Measurements from ENCODE around the gene MMEL1.
"Not testable (repeated sequence)": the region's sequence is repeated elsewhere in the genome, so short reads cannot be mapped to it uniquely, and the experiment has no call there.

Gene MMEL1

GRCh38 chr1:2627746-2628145, 5.1 kb downstream of the MMEL1 start:
- CTCF ChIA-PET, result no interaction called here
- Histone ChIP-seq H3K4me3 (ENCODE audit: low read depth, low read length) (no peak overlapping the region), H3K9me3 (ENCODE audit: control insufficient read depth, insufficient read depth, low read depth, low read length) (no peaks in the 10 kb centered on the region), H3K4me1 (ENCODE audit: control insufficient read depth, insufficient read depth, low read length) (no peaks in the 10 kb centered on the region), H3K27ac (ENCODE audit: extremely low read depth, low read depth, low read length) (no peak overlapping the region), H3K36me3 (ENCODE audit: control insufficient read depth in 2 of 2, insufficient read depth in 1 of 2, low read length in 2 of 2) (no peaks in the 10 kb centered on the region)
- no peak for TF ChIP-seq ZNF514 (tag by site-specific recombination; IDR thresholded peaks at IDR 0.05)
- TF ChIP-seq ZNF280D (tag by site-specific recombination; IDR thresholded peaks at IDR 0.05), result no peak
- TF ChIP-seq KLF9 (tag by site-specific recombination; IDR thresholded peaks at IDR 0.05; ENCODE audit: low read depth), result no peak
- TF ChIP-seq ZNF558 (tag by site-specific recombination; IDR thresholded peaks at IDR 0.05), result no peak
- TF ChIP-seq ZNF624 (tag by site-specific recombination; IDR thresholded peaks at IDR 0.05), result no peak
- TF ChIP-seq ELK4 (IDR thresholded peaks at IDR 0.05; ENCODE audit: borderline replicate concordance, low read depth, low read length), result no peak
- TF ChIP-seq ZNF18 (tag by site-specific recombination; IDR thresholded peaks at IDR 0.05), result no peak
- TF ChIP-seq ZNF626 (tag by site-specific recombination; IDR thresholded peaks at IDR 0.05), result no peak
- TF ChIP-seq ZNF350 (tag by site-specific recombination; IDR thresholded peaks at IDR 0.05), result no peak
- TF ChIP-seq ZNF768 (tag by site-specific recombination; IDR thresholded peaks at IDR 0.05), result no peak
- TF ChIP-seq ZNF138 (tag by site-specific recombination; IDR thresholded peaks at IDR 0.05; ENCODE audit: borderline replicate concordance), result no peak
- TF ChIP-seq ZNF513 (tag by site-specific recombination; IDR thresholded peaks at IDR 0.05), result no peak
- no peak for TF ChIP-seq GLI4 (tag by site-specific recombination; IDR thresholded peaks at IDR 0.05)
- TF ChIP-seq ZNF366 (tag by site-specific recombination; conservative IDR thresholded peaks at IDR 0.05), result no peak
- TF ChIP-seq HOXC10 (CRISPR knock-in tag; IDR thresholded peaks at IDR 0.05), result no peak
- no peak for TF ChIP-seq ZNF19 (tag by site-specific recombination; IDR thresholded peaks at IDR 0.05; ENCODE audit: low read depth)
- no peak for TF ChIP-seq ZNF184 (tag by site-specific recombination; IDR thresholded peaks at IDR 0.05)
- no peak for TF ChIP-seq ZNF354C (tag by site-specific recombination; IDR thresholded peaks at IDR 0.05; ENCODE audit: borderline replicate concordance, low read depth)
- POLR2A ChIA-PET, result interaction anchor here (0.7 kb wide), 1 partner anchor 10 kb away, joined by 3 read pairs; no protein-coding TSS in a partner anchor

- H3K4me3 ChIP-seq (ENCODE audit: low read depth, low read length); H3K36me3 ChIP-seq (ENCODE audit: control insufficient read depth in 2 of 2, insufficient read depth in 1 of 2, low read length in 2 of 2); H3K27ac ChIP-seq (ENCODE audit: extremely low read depth, low read depth, low read length); H3K9me3 ChIP-seq (ENCODE audit: control insufficient read depth, insufficient read depth, low read depth, low read length); H3K4me1 ChIP-seq (ENCODE audit: control insufficient read depth, insufficient read depth, low read length); POLR2A ChIA-PET: not testable (repeated sequence)
- CTCF ChIA-PET, result interaction anchor here (0.8 kb wide), 1 partner anchor 196 kb away, joined by 3 read pairs; no protein-coding TSS in a partner anchor
Observed at GRCh38 chr1:2625748-2626147, 7.1 kb downstream of the MMEL1 start.
